NCI-H1694 (cell line): ENCODE data around the gene CRADD.
A peak's percentile ranks its signal among the peaks of the same experiment; 100 is the strongest.
"Not testable (repeated sequence)": the region's sequence is repeated elsewhere in the genome, so short reads cannot be mapped to it uniquely, and the experiment has no call there.

Source experiments
- DNase-seq: peaks from one replicate; lab custom pipeline; 2025; lab: John Stamatoyannopoulos, UW

The CRADD gene

GRCh38 chr12:93737457-93738198 lies 60.5 kb downstream of the CRADD start:
- DNase-seq, result no peak

GRCh38 chr12:93738199-93739058 lies 61.3 kb downstream of the CRADD start:
- DNase-seq, result no peak

- DNase-seq, result no peak
Measured at GRCh38 chr12:93740751-93741150, 63.6 kb downstream of the CRADD start.

GRCh38 chr12:93741659-93742109 lies 64.5 kb downstream of the CRADD start:
- no peak for DNase-seq

- no peak for DNase-seq
Measured at GRCh38 chr12:93742110-93742934, 65.1 kb downstream of the CRADD start.

- DNase-seq, result no peak
Measured at GRCh38 chr12:93743229-93743998, 66.2 kb downstream of the CRADD start.

- DNase-seq, result no peak
Measured at GRCh38 chr12:93743999-93744689, 67.0 kb downstream of the CRADD start.

GRCh38 chr12:93745286-93745685 lies 68.1 kb downstream of the CRADD start:
- no peak for DNase-seq

- no peak for DNase-seq
Measured at GRCh38 chr12:93746572-93747168, 69.5 kb downstream of the CRADD start.

GRCh38 chr12:93748672-93749383 lies 71.7 kb downstream of the CRADD start:
- peak; percentile 84 for DNase-seq

- DNase-seq, result no peak
Measured at GRCh38 chr12:93749515-93749914, 72.3 kb downstream of the CRADD start.

- DNase-seq, result no peak
Measured at GRCh38 chr12:93750056-93750455, 72.9 kb downstream of the CRADD start.

- DNase-seq, result no peak
Measured at GRCh38 chr12:93751864-93752610, 74.9 kb downstream of the CRADD start.

- no peak for DNase-seq
Measured at GRCh38 chr12:93753285-93753684, 76.1 kb downstream of the CRADD start.

GRCh38 chr12:93753838-93754429 lies 76.8 kb downstream of the CRADD start:
- DNase-seq, result no peak

GRCh38 chr12:93754859-93755258 lies 77.7 kb downstream of the CRADD start:
- not testable (repeated sequence) for DNase-seq

GRCh38 chr12:93756288-93756687 lies 79.1 kb downstream of the CRADD start:
- DNase-seq, result no peak

- no peak for DNase-seq
Measured at GRCh38 chr12:93757792-93758694, 80.9 kb downstream of the CRADD start.
